IMR-90 (cell line): ENCODE results near the gene CMA1. TPM values are rescaled to one million over a fixed set of nuclear protein-coding genes. Genes with fewer than 3 reads are reported as not detected.

ENCODE experiments used
- ATAC-seq: fragments of 200-7000 bp; cut with Tn5 transposase; 2 replicates; pipeline ENCODE4 v1.9.1; 2020; ENCODE audit warnings: low read depth, mild to moderate bottlenecking, moderate library complexity
- BruUV-seq: library from RNA; stranded (reverse); fragments of 400-500 nt; replicated peaks from 2 replicates; lab custom pipeline; 2021; lab: Mats Ljungman, UMichigan
- CTCF ChIA-PET: fragments of 300-600 bp; formaldehyde crosslinking; extraction: SDS; loops from one replicate; lab custom pipeline; 2021; ENCODE audit warnings: antibody characterized with exemption; lab: Yijun Ruan, JAX
- POLR2A ChIA-PET: fragments of 300-600 bp; sonication (Branson Sonifier 250); formaldehyde crosslinking; loops from one replicate; lab custom pipeline; 2022; ENCODE audit warnings: antibody characterized with exemption; ENCODE audit not compliant: unreplicated experiment; lab: Charles Lee
- DNase-seq: peaks from one replicate; pipeline ENCODE4 v3.0.0; 2013
- H2AFZ ChIP-seq: replicated peaks from 2 replicates; pipeline ENCODE3; 2013; ENCODE audit warnings: low read length, mild to moderate bottlenecking; ENCODE audit not compliant: poor library complexity
- H2AK5ac ChIP-seq: 2 replicates; pipeline ENCODE4 v1.6.1; 2013; ENCODE audit warnings: low read depth, low read length, inconsistent platforms
- H2AK9ac ChIP-seq: replicated peaks from 2 replicates; pipeline ENCODE3; 2013; ENCODE audit warnings: mild to moderate bottlenecking, low read depth, low read length, moderate library complexity; ENCODE audit not compliant: poor library complexity
- H2BK120ac ChIP-seq: 2 replicates; pipeline ENCODE4 v1.6.1; 2013; ENCODE audit warnings: low read depth, low read length, inconsistent platforms
- H2BK15ac ChIP-seq: 3 replicates; pipeline ENCODE4 v1.6.1; 2013; ENCODE audit warnings: low read depth, low read length, inconsistent platforms
- H2BK20ac ChIP-seq: 2 replicates; pipeline ENCODE4 v1.6.1; 2013; ENCODE audit warnings: low read depth, mild to moderate bottlenecking, inconsistent platforms, low read length, moderate library complexity
- H2BK5ac ChIP-seq: 2 replicates; pipeline ENCODE4 v1.6.1; 2013; ENCODE audit warnings: mild to moderate bottlenecking, low read depth, low read length, inconsistent platforms; ENCODE audit not compliant: poor library complexity, severe bottlenecking
- H3K14ac ChIP-seq: replicated peaks from 2 replicates; pipeline ENCODE4 v1.6.1; 2013; ENCODE audit warnings: low read depth, low read length, inconsistent platforms
- H3K18ac ChIP-seq: 2 replicates; pipeline ENCODE4 v1.6.1; 2013; ENCODE audit warnings: low read depth, low read length, control low read depth
- H3K23ac ChIP-seq: 2 replicates; pipeline ENCODE4 v1.6.1; 2013; ENCODE audit warnings: low read depth, low read length, inconsistent platforms
- H3K27ac ChIP-seq: 2 replicates; pipeline ENCODE4 v1.5.1; 2013; ENCODE audit warnings: mild to moderate bottlenecking, control low read depth, low read length; ENCODE audit not compliant: insufficient read depth
- H3K27me3 ChIP-seq: 2 replicates; pipeline ENCODE4 v1.6.1; 2013; ENCODE audit warnings: low read length; ENCODE audit not compliant: control insufficient read depth, insufficient read depth
- H3K36me3 ChIP-seq: 2 replicates; pipeline ENCODE4 v1.6.1; 2013; ENCODE audit warnings: low read length, mixed read lengths; ENCODE audit not compliant: control insufficient read depth, insufficient read depth
- H3K4ac ChIP-seq: 2 replicates; pipeline ENCODE4 v1.6.1; 2013; ENCODE audit warnings: low read depth, low read length, inconsistent platforms
- H3K4me1 ChIP-seq: 2 replicates; pipeline ENCODE4 v1.6.1; 2013; ENCODE audit warnings: low read length, mixed read lengths; ENCODE audit not compliant: control insufficient read depth, insufficient read depth
- H3K4me2 ChIP-seq: 2 replicates; pipeline ENCODE4 v1.6.1; 2013; ENCODE audit warnings: low read depth, mild to moderate bottlenecking, control low read depth, low read length, moderate library complexity
- H3K4me3 ChIP-seq: 2 replicates; pipeline ENCODE4 v1.5.1; 2013; ENCODE audit warnings: low read depth, mild to moderate bottlenecking, control low read depth, low read length, moderate library complexity; ENCODE audit not compliant: insufficient read depth
- H3K56ac ChIP-seq: 2 replicates; pipeline ENCODE4 v1.6.1; 2013; ENCODE audit warnings: low read length, inconsistent platforms; ENCODE audit not compliant: insufficient read depth; ENCODE audit errors: extremely low read depth
- H3K79me1 ChIP-seq, 2 experiments: 2 replicates each; pipeline ENCODE4 v1.6.1; 2013; ENCODE audit warnings: low read length in 2 of 2, inconsistent platforms in 1 of 2, low read depth in 1 of 2
- H3K9ac ChIP-seq: 2 replicates; pipeline ENCODE4 v1.6.1; 2013; ENCODE audit warnings: low read depth, low read length, control low read depth
- H3K9me1 ChIP-seq: 2 replicates; pipeline ENCODE4 v1.6.1; 2013; ENCODE audit warnings: low read length, inconsistent platforms; ENCODE audit not compliant: insufficient read depth
- H3K9me3 ChIP-seq: 2 replicates; pipeline ENCODE4 v1.6.1; 2013; ENCODE audit warnings: low read length; ENCODE audit not compliant: control insufficient read depth, insufficient read depth
- H4K20me1 ChIP-seq: 2 replicates; pipeline ENCODE4 v1.6.1; 2013; ENCODE audit warnings: low read length, inconsistent platforms; ENCODE audit not compliant: insufficient read depth
- H4K5ac ChIP-seq: 2 replicates; pipeline ENCODE4 v1.6.1; 2013; ENCODE audit warnings: mild to moderate bottlenecking, low read depth, low read length, control low read depth
- H4K8ac ChIP-seq, 2 experiments: 2 replicates each; pipeline ENCODE4 v1.6.1; 2013; ENCODE audit warnings: low read depth in 2 of 2, low read length in 2 of 2, control low read depth in 1 of 2, inconsistent platforms in 1 of 2
- H4K91ac ChIP-seq: 2 replicates; pipeline ENCODE4 v1.6.1; 2013; ENCODE audit warnings: low read depth, low read length, inconsistent platforms; ENCODE audit not compliant: insufficient read depth
- CEBPB ChIP-seq: IDR thresholded peaks from 2 replicates; pipeline ENCODE4 v1.6.1; 2012; ENCODE audit warnings: low read depth, low read length, improper control_type of control experiment
- FOS ChIP-seq: fragments of 150-350 bp; IDR thresholded peaks from 2 replicates; pipeline ENCODE4 v1.6.1; 2016; ENCODE audit warnings: low read depth, low read length
- MAZ ChIP-seq: IDR thresholded peaks from 2 replicates; pipeline ENCODE4 v1.6.1; 2012; ENCODE audit warnings: low read depth, mild to moderate bottlenecking, low read length, improper control_type of control experiment, moderate library complexity, borderline replicate concordance
- MXI1 ChIP-seq: IDR thresholded peaks from 2 replicates; pipeline ENCODE4 v1.6.1; 2012; ENCODE audit warnings: low read depth, mild to moderate bottlenecking, low read length, moderate library complexity, borderline replicate concordance
- NFE2L2 ChIP-seq: fragments of 150-350 bp; IDR thresholded peaks from 2 replicates; pipeline ENCODE4 v1.6.1; 2016; ENCODE audit warnings: low read depth, mild to moderate bottlenecking, low read length
- POLR2A ChIP-seq: IDR thresholded peaks from 2 replicates; pipeline ENCODE4 v1.6.1; 2012; ENCODE audit warnings: mild to moderate bottlenecking, low read depth, low read length
- RAD21 ChIP-seq: IDR thresholded peaks from 2 replicates; pipeline ENCODE4 v1.6.1; 2012; ENCODE audit warnings: low read length, improper control_type of control experiment
- WGBS, 2 experiments: methylation state at CpG; one replicate each; pipeline versions ENCODE4 v1.1.5 to v1.1.7; 2013; ENCODE audit warnings: missing lambda C conversion rate in 2 of 2; ENCODE audit not compliant: insufficient read length in 1 of 2; ENCODE audit errors: extremely low coverage in 2 of 2; 5-methylcytosine and 5-hydroxymethylcytosine counted together
- dilution Hi-C: fragments of 300-500 bp; cut with HindIII; formaldehyde crosslinking; loops from one replicate; pipeline ENCODE4 v1.14.3; 2018; ENCODE audit warnings: low sequenced_read_pairs; ENCODE audit not compliant: unreplicated experiment
- in situ Hi-C: fragments of 300-500 bp; cut with MboI; formaldehyde crosslinking; loops from 3 replicates; pipeline ENCODE4 v1.14.3; 2019; ENCODE audit warnings: low sequenced_read_pairs, inconsistent platforms, mixed read lengths
- intact Hi-C: fragments of 100-400 bp; cut with micrococcal nuclease; formaldehyde crosslinking; loops from 2 replicates; pipeline ENCODE4 v1.10.0; 2022
- polyA plus RNA-seq, 3 experiments: library from polyadenylated mRNA; depleted of rRNA; stranded (reverse); fragments of >200 nt; gene quantifications; 2 replicates each; pipeline ENCODE4 v1.2.3, GENCODE V29; 2012; ENCODE audit warnings: low replicate concordance in 1 of 3
- total RNA-seq: library from RNA; depleted of rRNA; stranded (reverse); fragments of >200 nt; gene quantifications from 2 replicates; pipeline ENCODE4 v1.2.3, GENCODE V29; 2012
- TF ChIP-seq, protein P1 (sequence below): fragments of 150-350 bp; IDR thresholded peaks from 2 replicates; pipeline ENCODE4 v1.6.1; 2017; ENCODE audit warnings: mild to moderate bottlenecking, antibody characterized with exemption, low read length, low read depth
- TF ChIP-seq, protein P2 (sequence below): conservative IDR thresholded peaks from 2 replicates; pipeline ENCODE4 v1.5.1; 2012; ENCODE audit warnings: mild to moderate bottlenecking, low read depth, low read length, improper control_type of control experiment
- TF ChIP-seq, protein P3 (sequence below): fragments of 150-350 bp; IDR thresholded peaks from 2 replicates; pipeline ENCODE4 v1.6.1; 2016; ENCODE audit warnings: low read depth, mild to moderate bottlenecking, low read length, moderate library complexity, borderline replicate concordance

Gene CMA1
- total and polyA plus RNA-seq, 2 of the 4 experiments (the other 2 are of a cell fraction): not detected

DNA sequence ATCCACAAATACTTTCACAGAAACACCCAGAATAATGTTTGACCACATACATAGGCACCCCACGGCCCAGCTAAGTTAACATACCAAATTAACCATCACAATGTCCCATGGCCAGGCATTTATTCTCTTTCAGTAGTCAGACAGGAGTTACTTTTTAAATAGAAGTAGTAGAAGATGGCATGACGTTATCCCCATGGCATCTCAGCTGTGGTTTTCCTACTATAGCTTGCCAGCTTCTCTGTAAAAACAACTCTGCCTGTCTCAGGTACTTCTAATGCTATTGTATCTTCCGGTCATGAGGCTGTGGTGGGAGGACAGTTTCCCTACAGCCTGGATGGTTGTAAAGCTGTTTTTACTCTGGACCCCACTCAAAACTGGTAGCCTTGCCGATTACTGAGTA lies 48.7 kb upstream of the CMA1 start:
- ATAC-seq: no peak
- Histone ChIP-seq H2BK20ac (no peak overlapping the region), H3K9me3 (no peaks in the 10 kb centered on the region), H3K18ac (no peak overlapping the region), H3K36me3 (no peaks in the 10 kb centered on the region), H3K14ac (no peak overlapping the region), H3K9me1 (no peaks in the 10 kb centered on the region), H3K4me3 (no peak overlapping the region), H2AK5ac (no peak overlapping the region), H3K9ac (no peak overlapping the region), H4K5ac (no peak overlapping the region), H3K4me2 (no peak overlapping the region), H3K23ac (no peak overlapping the region), H3K79me1 (no peaks in the 10 kb centered on the region), H3K27me3 (no peaks in the 10 kb centered on the region), H2AFZ (no peak overlapping the region), H4K8ac (no peak overlapping the region), H2AK9ac (no peak overlapping the region), H4K20me1 (no peaks in the 10 kb centered on the region), H3K4me1 (no peaks in the 10 kb centered on the region), H3K56ac (no peak overlapping the region), H2BK5ac (no peak overlapping the region), H4K91ac (no peak overlapping the region), H2BK120ac (no peak overlapping the region), H2BK15ac (no peak overlapping the region), H3K27ac (no peak overlapping the region), H3K4ac (no peak overlapping the region)
- no TSS peak for BruUV-seq
- ChIA-PET POLR2A (no interaction called here), CTCF (interaction anchor here (0.6 kb wide), 1 partner anchor 172 kb away, joined by 4 read pairs; no protein-coding TSS in a partner anchor)
- DNase-seq: peak; percentile 29
- no CpG with 5 or more reads among the region's 4 CpGs for WGBS, 2 experiments
- in situ Hi-C loops (no loop called here), dilution Hi-C loops (no loop called here), intact Hi-C loops (no loop called here)
- TF ChIP-seq, protein P1, sequence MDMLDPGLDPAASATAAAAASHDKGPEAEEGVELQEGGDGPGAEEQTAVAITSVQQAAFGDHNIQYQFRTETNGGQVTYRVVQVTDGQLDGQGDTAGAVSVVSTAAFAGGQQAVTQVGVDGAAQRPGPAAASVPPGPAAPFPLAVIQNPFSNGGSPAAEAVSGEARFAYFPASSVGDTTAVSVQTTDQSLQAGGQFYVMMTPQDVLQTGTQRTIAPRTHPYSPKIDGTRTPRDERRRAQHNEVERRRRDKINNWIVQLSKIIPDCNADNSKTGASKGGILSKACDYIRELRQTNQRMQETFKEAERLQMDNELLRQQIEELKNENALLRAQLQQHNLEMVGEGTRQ: no peak
- TF ChIP-seq MAZ (no peak), RAD21 (no peak), FOS (no peak), MXI1 (no peak), POLR2A (no peak), NFE2L2 (no peak), CEBPB (no peak)
- TF ChIP-seq, protein P2, sequence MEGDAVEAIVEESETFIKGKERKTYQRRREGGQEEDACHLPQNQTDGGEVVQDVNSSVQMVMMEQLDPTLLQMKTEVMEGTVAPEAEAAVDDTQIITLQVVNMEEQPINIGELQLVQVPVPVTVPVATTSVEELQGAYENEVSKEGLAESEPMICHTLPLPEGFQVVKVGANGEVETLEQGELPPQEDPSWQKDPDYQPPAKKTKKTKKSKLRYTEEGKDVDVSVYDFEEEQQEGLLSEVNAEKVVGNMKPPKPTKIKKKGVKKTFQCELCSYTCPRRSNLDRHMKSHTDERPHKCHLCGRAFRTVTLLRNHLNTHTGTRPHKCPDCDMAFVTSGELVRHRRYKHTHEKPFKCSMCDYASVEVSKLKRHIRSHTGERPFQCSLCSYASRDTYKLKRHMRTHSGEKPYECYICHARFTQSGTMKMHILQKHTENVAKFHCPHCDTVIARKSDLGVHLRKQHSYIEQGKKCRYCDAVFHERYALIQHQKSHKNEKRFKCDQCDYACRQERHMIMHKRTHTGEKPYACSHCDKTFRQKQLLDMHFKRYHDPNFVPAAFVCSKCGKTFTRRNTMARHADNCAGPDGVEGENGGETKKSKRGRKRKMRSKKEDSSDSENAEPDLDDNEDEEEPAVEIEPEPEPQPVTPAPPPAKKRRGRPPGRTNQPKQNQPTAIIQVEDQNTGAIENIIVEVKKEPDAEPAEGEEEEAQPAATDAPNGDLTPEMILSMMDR: no peak
- TF ChIP-seq, protein P3, sequence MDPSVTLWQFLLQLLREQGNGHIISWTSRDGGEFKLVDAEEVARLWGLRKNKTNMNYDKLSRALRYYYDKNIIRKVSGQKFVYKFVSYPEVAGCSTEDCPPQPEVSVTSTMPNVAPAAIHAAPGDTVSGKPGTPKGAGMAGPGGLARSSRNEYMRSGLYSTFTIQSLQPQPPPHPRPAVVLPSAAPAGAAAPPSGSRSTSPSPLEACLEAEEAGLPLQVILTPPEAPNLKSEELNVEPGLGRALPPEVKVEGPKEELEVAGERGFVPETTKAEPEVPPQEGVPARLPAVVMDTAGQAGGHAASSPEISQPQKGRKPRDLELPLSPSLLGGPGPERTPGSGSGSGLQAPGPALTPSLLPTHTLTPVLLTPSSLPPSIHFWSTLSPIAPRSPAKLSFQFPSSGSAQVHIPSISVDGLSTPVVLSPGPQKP: no peak
